Astrocyte (in vitro differentiated cells and primary cell): ENCODE measurements around the gene ZNF775.

Source experiments
- CTCF ChIP-seq: IDR thresholded peaks from 2 replicates; pipeline ENCODE4 v1.5.1; 2011; ENCODE audit warnings: low read depth, mild to moderate bottlenecking, inconsistent platforms, low read length, moderate library complexity; ENCODE audit not compliant: insufficient read depth
- EZH2 ChIP-seq: IDR thresholded peaks from 2 replicates; pipeline ENCODE4 v1.6.1; 2012; ENCODE audit warnings: mild to moderate bottlenecking, low read length, inconsistent platforms; ENCODE audit not compliant: insufficient read depth

- no peak for TF ChIP-seq CTCF
- TF ChIP-seq EZH2, result no peak
Observed at GRCh38 chr7:150385302-150385723, 6.2 kb downstream of the ZNF775 start.
